HG02884 (cell line): ENCODE results near the gene CHPT1.

Experiments used
- ATAC-seq: cut with Tn5 transposase; IDR thresholded peaks from one replicate; pipeline ENCODE4 v1.9.1; 2021; ENCODE audit warnings: mild to moderate bottlenecking, moderate library complexity; ENCODE audit not compliant: unreplicated experiment

CHPT1 gene

DNA sequence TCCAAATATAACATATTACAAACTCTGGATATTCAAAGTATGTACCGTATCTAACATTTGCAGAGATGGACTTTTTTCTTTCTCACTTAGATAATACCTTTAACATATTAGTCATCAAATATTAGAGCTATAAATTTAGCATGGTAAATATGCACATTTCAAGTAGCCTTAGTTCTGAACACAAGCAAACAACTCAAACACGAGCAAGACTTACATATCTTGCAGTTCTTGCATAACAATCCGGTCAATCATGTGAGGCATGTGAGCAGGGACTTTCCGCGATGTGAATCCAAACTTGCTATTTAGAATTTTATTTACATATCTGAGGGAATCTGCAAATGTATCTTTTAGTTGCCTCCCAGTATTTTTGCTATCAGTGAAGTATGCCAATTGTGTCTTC, 63.9 kb downstream of the CHPT1 start:
- no peak for ATAC-seq

DNA sequence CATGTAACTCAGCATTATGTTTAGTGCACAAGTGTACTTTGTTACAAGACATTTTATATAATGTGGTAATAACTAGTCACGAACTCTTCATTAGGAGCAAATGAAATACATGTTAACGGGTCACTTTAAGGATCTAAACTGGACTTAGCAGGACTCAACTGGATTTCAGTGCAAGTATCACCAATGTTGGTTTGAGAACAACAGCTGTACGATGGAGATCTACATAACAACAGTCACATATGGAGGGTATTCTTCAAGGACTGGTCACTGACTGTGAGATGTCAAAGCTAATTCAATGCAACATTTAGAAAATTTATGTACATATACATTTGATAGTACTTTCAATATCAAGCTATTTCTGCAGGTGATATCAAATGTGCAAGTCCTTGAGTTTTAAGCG, 64.3 kb downstream of the CHPT1 start:
- no peak for ATAC-seq

DNA sequence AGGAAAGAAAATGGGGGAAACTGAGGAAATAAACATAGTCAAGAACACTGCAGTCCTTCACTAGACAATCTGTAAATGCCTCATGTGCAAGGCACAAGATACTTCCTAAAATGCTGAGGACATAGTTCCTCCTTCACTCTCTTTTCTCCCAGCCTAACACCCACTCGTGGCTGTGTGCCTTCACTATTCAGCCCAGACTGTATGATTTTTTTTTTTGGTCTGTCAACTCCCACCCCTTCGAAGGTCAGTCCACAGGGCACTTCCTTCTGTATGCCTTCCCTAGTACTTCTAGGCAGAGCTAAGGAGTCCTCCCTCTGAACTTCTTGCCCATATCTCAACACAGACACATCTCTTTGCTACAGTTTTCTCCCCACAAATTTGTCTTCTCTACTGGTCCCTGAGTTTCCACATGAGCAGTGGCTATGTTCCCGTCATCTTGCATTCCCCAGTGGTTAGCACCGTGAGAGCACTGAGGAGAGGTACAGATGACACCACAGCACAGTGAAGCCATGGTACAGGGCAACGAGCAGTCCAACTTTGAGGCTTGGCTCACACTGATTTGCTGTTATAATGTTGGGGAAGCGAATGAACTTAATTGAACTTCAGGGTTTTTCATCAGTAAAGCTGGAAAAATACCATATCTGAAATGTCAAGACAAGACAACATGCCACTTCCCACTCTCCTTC, 65.9 kb downstream of the CHPT1 start:
- no peak for ATAC-seq

- ATAC-seq: no peak
These were observed 66.8 kb downstream of the CHPT1 start for GRCh38 chr12:101764051-101764792.

DNA sequence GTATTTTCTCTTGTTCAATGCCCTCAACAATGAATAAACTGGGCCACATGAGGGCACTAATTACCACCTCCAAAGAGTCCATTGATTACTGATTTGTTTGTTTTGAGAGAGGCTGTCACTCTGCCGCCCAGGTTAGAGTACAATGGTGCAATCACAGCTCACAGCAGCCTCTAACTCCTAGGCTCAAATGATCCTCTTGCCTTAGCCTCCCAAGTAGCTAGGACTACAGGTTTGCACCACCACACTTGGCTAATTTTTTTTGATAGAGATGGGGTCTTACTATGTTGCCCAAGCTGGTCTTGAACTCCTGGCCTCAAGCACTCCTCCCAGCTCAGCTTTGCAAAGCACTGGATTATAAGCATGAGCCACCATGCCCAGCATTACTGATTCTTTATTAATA, 70.1 kb downstream of the CHPT1 start:
- ATAC-seq: no peak

GRCh38 chr12:101768781-101769180, 71.3 kb downstream of the CHPT1 start:
- no peak for ATAC-seq

- no peak for ATAC-seq
These were observed 72.4 kb downstream of the CHPT1 start for GRCh38 chr12:101769865-101770264.

DNA sequence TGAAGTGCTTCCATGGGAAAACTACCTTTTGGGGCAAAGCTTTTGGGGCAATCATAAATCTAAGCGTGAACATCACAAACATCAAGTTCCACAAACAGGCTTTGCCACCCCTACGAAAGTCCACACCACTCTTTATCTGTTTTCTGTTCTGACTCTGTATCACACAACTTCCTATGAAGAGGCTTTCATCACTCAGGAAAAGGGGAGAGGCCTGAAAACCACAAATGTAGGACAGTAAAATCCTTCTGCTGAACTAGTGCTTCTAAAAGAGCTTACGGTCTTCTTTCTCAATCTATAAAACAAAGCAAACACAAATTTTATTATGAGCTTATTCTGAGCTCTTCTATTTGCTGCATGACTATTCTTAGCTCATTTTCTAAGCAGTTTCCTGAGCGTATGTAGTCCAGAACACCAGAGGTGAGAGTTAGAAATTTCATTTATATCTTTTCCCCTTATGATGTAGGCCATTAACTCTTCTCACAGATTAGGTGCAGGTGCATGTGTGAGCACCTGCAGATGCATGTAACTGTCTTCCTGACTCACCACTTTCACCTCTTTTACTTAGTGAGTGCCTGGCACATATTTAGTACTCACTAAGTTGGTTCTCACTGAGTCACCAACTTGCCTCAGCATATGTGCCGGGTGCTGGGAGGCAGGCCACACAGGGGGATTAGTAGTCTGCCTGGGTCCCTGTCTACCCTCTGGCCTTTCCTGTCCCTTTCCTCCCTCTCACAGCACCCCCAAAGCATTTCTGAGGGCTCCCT, 74.8 kb downstream of the CHPT1 start:
- no peak for ATAC-seq

DNA sequence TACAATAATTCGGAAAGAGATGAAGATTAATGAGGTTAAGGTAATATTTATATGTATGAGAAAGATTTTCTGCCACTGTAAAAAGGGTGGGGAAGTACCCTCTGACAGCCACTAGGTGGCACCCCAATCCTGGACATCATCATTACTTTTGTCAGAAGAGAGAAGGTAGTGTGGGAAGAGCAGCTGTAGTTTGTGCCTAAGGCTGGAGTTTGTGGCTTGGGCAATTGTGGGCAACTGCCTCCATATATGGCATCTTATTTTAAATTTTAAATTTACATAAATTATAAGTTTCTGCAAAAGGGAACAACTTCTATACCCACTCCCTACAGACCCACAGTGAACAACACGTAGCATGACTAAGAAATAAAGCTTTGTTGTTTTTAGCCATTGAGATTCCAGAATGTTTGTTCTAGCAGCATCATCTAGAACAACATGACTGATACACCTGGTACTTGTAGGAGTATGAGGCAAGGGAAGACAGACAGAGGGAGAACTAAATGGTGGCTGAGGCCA, 76.3 kb downstream of the CHPT1 start:
- peak; percentile 66 for ATAC-seq

DNA sequence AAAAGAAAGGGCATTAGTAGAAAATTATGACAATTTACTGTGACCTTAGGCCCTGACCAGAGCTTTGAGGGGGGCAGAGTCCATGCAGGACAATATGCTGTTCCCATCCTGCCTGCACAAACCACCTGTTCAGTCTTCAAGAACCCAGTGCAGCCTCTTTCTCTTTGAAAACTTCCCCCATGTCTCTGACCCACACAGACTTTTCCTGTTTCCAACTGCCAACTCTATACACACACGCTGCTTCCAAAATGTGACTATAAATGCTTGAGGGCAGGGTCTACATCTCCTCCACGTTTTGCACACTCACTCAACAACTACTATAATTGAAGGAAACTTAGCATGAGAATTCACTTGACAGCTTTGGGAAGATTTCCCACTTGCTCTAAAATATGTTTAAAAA, 78.4 kb downstream of the CHPT1 start:
- no peak for ATAC-seq

GRCh38 chr12:101777485-101777884, 80.0 kb downstream of the CHPT1 start:
- no peak for ATAC-seq

DNA sequence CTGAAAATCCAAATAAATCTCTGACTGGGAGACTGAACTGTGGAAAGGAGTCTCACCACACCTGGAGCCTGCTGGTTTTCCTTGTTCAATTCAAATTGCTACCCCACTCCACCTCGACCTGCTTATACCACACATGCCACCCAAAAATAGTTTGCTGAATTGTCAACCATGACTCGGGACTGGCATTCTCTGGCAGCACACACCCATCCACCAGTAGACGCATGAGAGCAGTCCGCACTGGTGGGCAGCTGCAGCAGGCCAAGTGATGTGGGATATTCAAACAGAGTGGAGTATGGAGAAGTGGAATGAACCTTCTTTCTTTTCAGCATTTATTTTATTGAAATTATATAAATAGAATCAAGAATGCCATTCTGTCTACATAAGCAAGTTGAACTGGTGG, 80.5 kb downstream of the CHPT1 start:
- no peak for ATAC-seq
